Heart left ventricle (tissue), 13 donors: ENCODE data around the gene ATP6V1D.

ENCODE experiments used
- POLR2A ChIP-seq, 2 donors: fragments of 450-650 bp; IDR thresholded peaks; one replicate each; pipeline ENCODE4 v1.6.1; 2017; ENCODE audit warnings: antibody characterized with exemption in 2 of 2, mild to moderate bottlenecking in 2 of 2, moderate library complexity in 2 of 2
- TF ChIP-seq, protein P1 (sequence below), 12 donors: fragments of 200-600 bp; sonication (generic) in 4 of 12; IDR thresholded peaks; one replicate each; pipeline versions ENCODE4 v1.5.0 to v1.8.0; 2018 to 2022; ENCODE audit warnings: antibody characterized with exemption in 12 of 12, mild to moderate bottlenecking in 5 of 12
- donor health status: ischemic (EF 13 %, LVEDD 7.1; RV severe dilation, severe dysfunction).
- donor health status: DM: no; HTN: yes; CAD: no.
- donor health status: DM: no; HTN: no; CAD: no.
- donor health status: ischemic (EF 25% LVEDD 6.9; RV normal size, moderate dysfunction).
- donor health status: ischemic (EF 25% LVEDD 5.7; RV mildly dilated, moderate dysfunction).
- donor health status: ischemic (EF 35%, LVEDD 5.7; RV mildly dilated, moderate dysfunction).
- donor health status: nonischemic (EF 11% LVEDD 7.7; RV severe dilation, severe dysfunction).
- donor health status: DM: yes; HTN: yes; CAD: no.
- donor health status: PGD.
- donor health status: ischemic (EF 29% LVEDD 5.4; RV normal size, mild dysfunction).
- donor health status: nonischemic (EF 23%, LVEDD 6.1; RV moderate dilation, normal function).

DNA sequence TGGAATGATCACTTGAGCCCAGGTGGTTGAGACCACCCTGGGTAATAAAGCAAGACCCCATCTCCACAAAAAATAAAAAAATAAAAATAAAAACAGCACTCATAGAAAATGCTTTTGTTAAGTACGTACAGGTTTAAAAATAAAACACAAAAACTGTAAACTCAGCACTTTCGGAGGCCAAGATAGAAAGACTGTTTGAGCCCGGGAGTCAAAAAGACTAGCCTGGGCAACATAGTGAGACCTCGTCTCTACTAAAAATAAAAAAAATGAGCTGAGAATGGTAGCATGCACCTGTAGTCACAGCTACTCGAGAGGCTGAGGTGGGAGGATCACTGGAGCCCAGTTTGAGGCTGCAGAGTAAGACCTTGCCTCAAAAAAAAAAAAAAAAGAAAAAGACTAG lies 7.5 kb downstream of the ATP6V1D start:
- TF ChIP-seq, protein P1, sequence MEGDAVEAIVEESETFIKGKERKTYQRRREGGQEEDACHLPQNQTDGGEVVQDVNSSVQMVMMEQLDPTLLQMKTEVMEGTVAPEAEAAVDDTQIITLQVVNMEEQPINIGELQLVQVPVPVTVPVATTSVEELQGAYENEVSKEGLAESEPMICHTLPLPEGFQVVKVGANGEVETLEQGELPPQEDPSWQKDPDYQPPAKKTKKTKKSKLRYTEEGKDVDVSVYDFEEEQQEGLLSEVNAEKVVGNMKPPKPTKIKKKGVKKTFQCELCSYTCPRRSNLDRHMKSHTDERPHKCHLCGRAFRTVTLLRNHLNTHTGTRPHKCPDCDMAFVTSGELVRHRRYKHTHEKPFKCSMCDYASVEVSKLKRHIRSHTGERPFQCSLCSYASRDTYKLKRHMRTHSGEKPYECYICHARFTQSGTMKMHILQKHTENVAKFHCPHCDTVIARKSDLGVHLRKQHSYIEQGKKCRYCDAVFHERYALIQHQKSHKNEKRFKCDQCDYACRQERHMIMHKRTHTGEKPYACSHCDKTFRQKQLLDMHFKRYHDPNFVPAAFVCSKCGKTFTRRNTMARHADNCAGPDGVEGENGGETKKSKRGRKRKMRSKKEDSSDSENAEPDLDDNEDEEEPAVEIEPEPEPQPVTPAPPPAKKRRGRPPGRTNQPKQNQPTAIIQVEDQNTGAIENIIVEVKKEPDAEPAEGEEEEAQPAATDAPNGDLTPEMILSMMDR (IDR thresholded peaks at IDR 0.05), result no peak
- no peak for TF ChIP-seq POLR2A (IDR thresholded peaks at IDR 0.05)
